ENCODE data around the gene MAP6. TPM values are rescaled to one million over a fixed set of nuclear protein-coding genes. Genes with fewer than 3 reads are reported as not detected.
A peak's percentile ranks its signal among the peaks of the same experiment; 100 is the strongest.

MAP6 gene
- polyA plus RNA-seq, 1 donor (not counting 4 experiments of a cell fraction or from before 2014, with no cell fraction given): 1.7 TPM

GRCh38 chr11:75548595-75549272 is 120.1 kb downstream of the MAP6 start:
- FAIRE-seq: no peak
- Histone ChIP-seq H3K27me3 (ENCODE audit: control insufficient read depth, extremely low read depth, insufficient read depth, low read length) (no peaks in the 10 kb centered on the region), H3K9me1 (ENCODE audit: control insufficient read depth, extremely low read depth, insufficient read depth, low read length) (no peaks in the 10 kb centered on the region), H3K36me3 (ENCODE audit: control insufficient read depth in 2 of 2, extremely low read depth in 1 of 2, insufficient read depth in 2 of 2, low read length in 2 of 2) (no peaks in the 10 kb centered on the region), H4K20me1 (ENCODE audit: control insufficient read depth, extremely low read depth, insufficient read depth, low read length) (no peaks in the 10 kb centered on the region), H3K27ac (ENCODE audit: control insufficient read depth, insufficient read depth, low read length) (no peak overlapping the region), H3K9ac (ENCODE audit: control insufficient read depth, extremely low read depth, insufficient read depth, low read length) (no peak overlapping the region), H3K9me3 (ENCODE audit: control insufficient read depth, low read depth, low read length) (no peaks in the 10 kb centered on the region), H3K4me1 (ENCODE audit: control insufficient read depth, extremely low read depth, insufficient read depth, low read length) (no peaks in the 10 kb centered on the region), H2AFZ (ENCODE audit: control insufficient read depth, low read length) (no peak overlapping the region), H3K79me2 (ENCODE audit: control insufficient read depth, insufficient read depth, low read length) (no peaks in the 10 kb centered on the region), H3K4me2 (ENCODE audit: control insufficient read depth, extremely low read depth, insufficient read depth, low read depth, low read length) (no peak overlapping the region), H3K4me3 (ENCODE audit: control insufficient read depth in 2 of 3, extremely low read depth in 1 of 3, insufficient read depth in 2 of 3, low read depth in 1 of 3, low read length in 3 of 3) (no peak overlapping the region)
- dilution Hi-C loops (cut with MboI; ENCODE audit: extremely low pct_ligation_motif_present, low sequenced_read_pairs): no loop called here
- TF ChIP-seq EZH2 (IDR thresholded peaks at IDR 0.05; ENCODE audit: low read length) (no peak), CTCF (optimal IDR thresholded peaks at IDR 0.05 in 1 of 3, IDR thresholded peaks at IDR 0.05 in 1 of 3, conservative IDR thresholded peaks at IDR 0.05 in 1 of 3; ENCODE audit: extremely low read depth in 1 of 3, insufficient read depth in 2 of 3, low read length in 3 of 3) (no peak)
- no peak for DNase-seq (ENCODE audit: low read depth, low spot score)

GRCh38 chr11:75547617-75548058 is 121.2 kb downstream of the MAP6 start:
- Histone ChIP-seq H3K4me3 (ENCODE audit: control insufficient read depth in 2 of 3, extremely low read depth in 1 of 3, insufficient read depth in 2 of 3, low read depth in 1 of 3, low read length in 3 of 3) (no peak overlapping the region), H2AFZ (ENCODE audit: control insufficient read depth, low read length) (no peak overlapping the region), H3K9me1 (ENCODE audit: control insufficient read depth, extremely low read depth, insufficient read depth, low read length) (no peaks in the 10 kb centered on the region), H4K20me1 (ENCODE audit: control insufficient read depth, extremely low read depth, insufficient read depth, low read length) (no peaks in the 10 kb centered on the region), H3K27ac (ENCODE audit: control insufficient read depth, insufficient read depth, low read length) (no peak overlapping the region), H3K4me1 (ENCODE audit: control insufficient read depth, extremely low read depth, insufficient read depth, low read length) (no peaks in the 10 kb centered on the region), H3K4me2 (ENCODE audit: control insufficient read depth, extremely low read depth, insufficient read depth, low read depth, low read length) (no peak overlapping the region), H3K9me3 (ENCODE audit: control insufficient read depth, low read depth, low read length) (no peaks in the 10 kb centered on the region), H3K9ac (ENCODE audit: control insufficient read depth, extremely low read depth, insufficient read depth, low read length) (no peak overlapping the region), H3K79me2 (ENCODE audit: control insufficient read depth, insufficient read depth, low read length) (no peaks in the 10 kb centered on the region), H3K36me3 (ENCODE audit: control insufficient read depth in 2 of 2, extremely low read depth in 1 of 2, insufficient read depth in 2 of 2, low read length in 2 of 2) (no peaks in the 10 kb centered on the region), H3K27me3 (ENCODE audit: control insufficient read depth, extremely low read depth, insufficient read depth, low read length) (no peaks in the 10 kb centered on the region)
- dilution Hi-C loops (cut with MboI; ENCODE audit: extremely low pct_ligation_motif_present, low sequenced_read_pairs): no loop called here
- FAIRE-seq (no peak), DNase-seq (ENCODE audit: low read depth, low spot score) (no peak)
- TF ChIP-seq EZH2 (IDR thresholded peaks at IDR 0.05; ENCODE audit: low read length) (no peak), CTCF (optimal IDR thresholded peaks at IDR 0.05 in 1 of 3, IDR thresholded peaks at IDR 0.05 in 1 of 3, conservative IDR thresholded peaks at IDR 0.05 in 1 of 3; ENCODE audit: extremely low read depth in 1 of 3, insufficient read depth in 2 of 3, low read length in 3 of 3) (peak; percentile 74 to 85 (median 80))

All from keratinocyte (primary cell).